NCI-H2227 treated with DMSO at 0.1 percent for 48 hours (cell line): ENCODE data around the gene MMP12.

ENCODE experiments used
- DNase-seq: peaks from one replicate; lab custom pipeline; 2025; lab: John Stamatoyannopoulos, UW

MMP12 gene

GRCh38 chr11:102850973-102851745, 23.6 kb downstream of the MMP12 start:
- no peak for DNase-seq

GRCh38 chr11:102849311-102849710, 25.5 kb downstream of the MMP12 start:
- no peak for DNase-seq

- no peak for DNase-seq
These were observed 28.5 kb downstream of the MMP12 start for GRCh38 chr11:102846292-102846691.

GRCh38 chr11:102843489-102843888, 31.3 kb downstream of the MMP12 start, which contains the start of gene MMP3:
Gene MMP3, minus strand, starts transcription at chr11:102843609. Its CDS starts 63 bp downstream, at chr11:102843546.
- DNase-seq, result no peak

- no peak for DNase-seq
These were observed 31.9 kb downstream of the MMP12 start for GRCh38 chr11:102842930-102843329.

GRCh38 chr11:102840018-102840417, 34.8 kb downstream of the MMP12 start:
- no peak for DNase-seq

- no peak for DNase-seq
These were observed 37.1 kb downstream of the MMP12 start for GRCh38 chr11:102837646-102838045.

GRCh38 chr11:102837156-102837555, 37.6 kb downstream of the MMP12 start:
- DNase-seq, result no peak

GRCh38 chr11:102836290-102836875, 38.4 kb downstream of the MMP12 start:
- DNase-seq, result no peak

GRCh38 chr11:102833731-102834130, 41.1 kb downstream of the MMP12 start:
- DNase-seq, result no peak

GRCh38 chr11:102832612-102833011, 42.2 kb downstream of the MMP12 start:
- no peak for DNase-seq

- no peak for DNase-seq
These were observed 43.0 kb downstream of the MMP12 start for GRCh38 chr11:102831489-102832440.

GRCh38 chr11:102831128-102831488, 43.7 kb downstream of the MMP12 start:
- DNase-seq, result no peak

GRCh38 chr11:102830001-102830727, 44.6 kb downstream of the MMP12 start:
- no peak for DNase-seq

GRCh38 chr11:102829316-102830000, 45.3 kb downstream of the MMP12 start:
- DNase-seq, result no peak

- no peak for DNase-seq
These were observed 50.2 kb downstream of the MMP12 start for GRCh38 chr11:102824556-102824955.

GRCh38 chr11:102819491-102819890, 55.3 kb downstream of the MMP12 start:
- no peak for DNase-seq

- no peak for DNase-seq
These were observed 61.3 kb downstream of the MMP12 start for GRCh38 chr11:102813484-102813883.
